Activated CD4-positive, alpha-beta T cell treated with anti-CD3 and anti-CD28 coated beads for 24 hours (primary cell): Measurements from ENCODE around the gene LMBRD2.

ENCODE experiments used
- DNase-seq, 2 donors: peaks; one replicate each; pipeline ENCODE4 v3.0.0-alpha.2; 2020; ENCODE audit warnings: low read depth in 2 of 2

Gene LMBRD2

DNA sequence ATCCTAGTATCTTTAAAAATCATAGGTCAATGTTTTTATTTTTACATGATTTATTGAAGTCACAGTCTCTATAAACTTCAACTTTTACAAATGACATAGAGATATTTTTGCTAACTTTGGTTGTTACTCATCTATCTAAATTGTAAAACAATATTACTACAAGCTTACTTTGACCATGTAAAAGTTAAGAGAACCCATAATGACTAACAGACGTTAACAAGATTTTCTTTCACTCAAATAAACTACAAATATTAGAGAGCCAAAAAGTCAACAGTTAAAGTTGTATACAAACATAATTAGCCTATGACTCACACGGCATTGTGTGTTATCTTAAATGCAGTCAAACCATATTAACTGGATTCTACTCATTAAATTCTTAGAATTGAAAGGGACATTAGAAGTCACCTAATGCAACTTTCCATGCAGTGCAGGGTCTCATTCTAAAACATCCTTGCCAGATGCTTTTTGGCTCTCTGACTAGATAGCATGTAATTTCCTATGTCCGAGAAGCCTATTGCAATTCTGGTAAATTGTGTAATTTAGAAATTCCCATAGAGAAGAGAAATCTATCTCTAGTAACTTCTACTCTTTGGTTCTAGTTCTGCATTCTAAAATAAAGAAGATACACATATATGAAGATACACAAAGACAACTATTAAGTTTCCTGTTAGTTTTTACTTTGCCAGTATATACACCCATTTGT is 42.8 kb downstream of the LMBRD2 start:
- no peak for DNase-seq

- no peak for DNase-seq
Measured at GRCh38 chr5:36105819-36106218, 45.9 kb downstream of the LMBRD2 start.

- DNase-seq: no peak
Measured at GRCh38 chr5:36099748-36100147, 51.9 kb downstream of the LMBRD2 start.

DNA sequence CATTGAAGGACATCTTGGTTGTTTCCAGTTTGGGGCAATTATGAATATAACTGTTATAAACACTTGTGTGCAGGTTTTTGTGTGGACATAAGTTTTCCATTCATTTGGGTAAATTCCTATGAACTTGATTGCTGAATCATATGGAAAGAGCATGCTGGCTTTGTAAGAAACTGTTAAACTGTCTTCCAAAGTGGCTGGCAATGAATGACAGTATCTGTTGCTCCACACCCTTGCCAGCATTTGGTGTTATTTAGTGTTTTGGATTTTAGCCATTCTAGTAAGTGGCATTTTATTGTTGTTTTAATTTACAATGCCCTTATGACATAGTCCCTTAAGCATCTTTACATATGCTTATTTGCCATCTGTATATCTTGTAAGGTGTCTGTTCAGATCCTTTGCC is 55.2 kb downstream of the LMBRD2 start:
- no peak for DNase-seq

DNA sequence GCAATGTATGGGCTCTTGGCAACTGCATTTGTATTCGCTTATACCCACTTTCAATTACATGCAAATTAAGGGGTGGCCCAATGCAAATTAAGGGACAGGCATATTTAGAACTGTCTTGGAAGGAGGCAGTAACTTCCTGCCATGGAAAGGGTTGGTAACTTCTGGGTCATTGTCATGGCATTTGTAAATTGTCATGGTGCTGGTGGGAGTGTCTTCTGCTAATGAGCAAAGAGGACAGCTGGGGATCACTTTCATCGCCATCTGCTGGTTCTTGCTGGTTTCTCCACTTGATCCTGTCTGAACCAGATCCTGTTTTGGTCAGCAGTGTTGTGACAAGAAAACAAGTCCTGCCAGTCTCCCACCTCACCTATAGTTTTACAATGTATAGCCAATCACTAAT is 61.7 kb downstream of the LMBRD2 start:
- DNase-seq: no peak

DNA sequence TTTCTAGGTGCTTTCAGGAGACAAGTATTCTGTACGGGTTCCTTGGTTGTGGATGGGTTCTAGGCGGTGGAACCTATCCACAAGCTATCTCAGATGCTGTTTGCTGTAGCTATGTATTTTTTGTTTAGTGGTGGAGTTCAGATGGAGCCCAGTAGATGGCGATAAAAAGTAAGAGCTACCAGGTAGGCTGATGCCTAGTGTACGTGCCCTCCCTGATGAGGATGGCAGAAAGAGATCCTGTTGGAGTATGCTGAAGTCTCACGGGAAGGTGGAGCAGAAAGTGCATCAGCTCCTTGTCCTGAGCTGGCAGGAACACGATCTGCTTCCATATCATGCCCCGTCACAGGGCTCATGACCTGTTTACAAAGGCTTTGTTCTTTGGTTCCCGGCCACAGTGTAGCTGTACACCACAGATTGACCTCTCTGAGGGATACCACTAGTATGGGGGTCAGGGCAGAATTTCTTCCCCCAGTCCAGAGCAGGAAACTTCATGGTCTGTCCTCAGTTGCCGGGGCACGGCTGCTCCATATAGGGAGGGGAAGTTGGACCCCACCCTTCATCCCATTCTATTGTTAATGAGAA is 72.4 kb downstream of the LMBRD2 start:
- peak in 1 of 2 donors; percentile 10 for DNase-seq

- DNase-seq: no peak
Measured at GRCh38 chr5:36078430-36078829, 73.3 kb downstream of the LMBRD2 start.

DNA sequence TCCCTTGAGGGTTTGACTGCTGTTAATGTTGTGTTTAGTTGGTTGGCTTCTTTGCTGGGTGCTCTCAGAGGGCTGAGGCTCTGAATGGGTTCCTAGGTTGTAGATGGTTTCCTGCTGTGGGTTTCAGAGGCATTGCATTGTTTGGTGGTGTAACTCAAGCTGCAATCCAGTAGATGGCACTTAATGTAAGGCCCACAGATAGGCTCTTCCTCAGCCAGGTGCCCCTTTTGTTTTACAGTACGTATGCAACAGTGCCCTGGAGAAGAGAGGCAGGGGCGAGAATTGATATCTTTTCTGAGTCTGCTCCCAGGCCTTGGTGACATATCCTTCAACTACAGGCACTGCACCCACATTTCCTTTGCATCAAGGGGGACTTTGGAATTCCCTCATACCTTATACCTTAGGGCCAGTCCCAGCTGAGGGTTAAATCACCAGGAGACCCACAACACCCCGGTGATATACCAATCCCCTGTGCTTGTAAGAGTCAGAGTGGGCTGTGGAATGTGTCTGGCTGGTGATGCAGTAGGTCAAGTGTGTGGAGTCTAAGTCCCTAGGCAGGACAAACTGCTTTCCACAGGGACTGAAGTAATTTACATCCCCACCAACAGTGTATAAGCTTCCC is 78.0 kb downstream of the LMBRD2 start:
- DNase-seq: no peak

DNA sequence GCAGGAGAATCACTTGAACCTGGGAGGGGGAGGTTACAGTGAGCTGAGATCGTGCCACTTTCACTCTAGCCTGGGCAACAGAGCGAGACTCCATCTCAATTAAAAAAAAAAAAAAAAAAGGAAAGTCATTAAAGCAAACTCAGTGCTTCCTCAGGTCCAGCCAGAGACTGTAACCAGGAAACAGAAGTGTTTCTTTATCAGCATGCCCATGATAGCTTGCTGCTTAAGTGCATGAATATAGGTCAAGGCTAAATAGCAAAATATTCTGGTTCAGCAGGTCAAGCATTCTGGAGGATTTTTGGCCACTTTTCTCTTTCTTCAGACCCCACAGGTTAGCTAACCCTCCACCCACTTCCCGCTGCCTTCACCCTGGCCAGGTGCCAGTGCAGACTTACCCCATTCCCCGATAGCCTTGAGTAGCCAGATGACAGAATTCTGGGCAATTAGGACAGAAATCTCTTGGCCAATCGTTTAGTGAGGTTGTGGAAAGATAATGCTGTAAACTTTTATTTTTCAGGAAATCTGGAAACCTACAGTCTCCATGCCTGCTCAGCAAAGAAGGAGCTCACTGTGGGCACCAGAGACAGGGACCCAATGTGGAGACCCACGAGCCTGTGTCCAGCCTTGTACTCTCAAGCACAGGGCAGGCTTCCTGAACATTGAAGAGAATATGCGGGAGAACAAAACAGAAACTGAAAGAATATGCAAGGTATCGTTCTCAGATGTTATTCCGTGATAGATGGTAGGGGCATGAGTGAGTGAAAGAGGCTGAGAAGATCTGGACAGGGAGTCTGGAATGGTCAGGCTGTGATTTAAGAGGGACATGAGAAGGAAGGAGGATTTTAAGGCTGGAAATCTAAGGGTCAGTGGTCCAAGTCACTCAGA is 80.8 kb downstream of the LMBRD2 start:
- no peak for DNase-seq

GRCh38 chr5:36068751-36069281 is 82.9 kb downstream of the LMBRD2 start:
- no peak for DNase-seq

GRCh38 chr5:36066540-36067210 is 85.0 kb downstream of the LMBRD2 start, which contains the start of gene UGT3A2:
UGT3A2 (minus strand) TSS chr5:36066882; CDS start chr5:36066789, 93 bp downstream.
- DNase-seq: no peak

- DNase-seq: no peak
Measured at GRCh38 chr5:36066001-36066539, 85.6 kb downstream of the LMBRD2 start.

DNA sequence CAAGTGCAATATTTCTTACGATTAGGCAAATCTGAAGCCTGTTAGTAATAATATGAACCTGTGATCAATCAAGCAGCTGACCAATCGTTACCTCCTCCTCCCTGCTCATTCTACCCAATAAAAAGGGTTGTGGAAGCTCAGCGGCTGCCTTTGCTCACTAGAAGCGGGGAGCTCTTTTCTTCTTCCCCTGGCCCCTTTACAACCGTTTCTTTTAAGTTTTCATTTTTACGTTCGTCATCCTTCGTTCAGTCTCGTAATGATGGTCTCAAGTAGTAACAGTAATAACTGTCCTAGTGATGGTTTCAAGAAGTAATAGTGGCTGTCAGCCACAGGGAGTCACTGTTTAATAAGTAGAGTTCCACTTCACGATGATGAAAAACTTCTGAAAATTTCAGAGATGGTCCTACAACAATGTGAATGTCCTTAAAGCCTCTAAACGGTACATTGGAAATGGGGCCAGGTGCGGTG is 91.2 kb downstream of the LMBRD2 start:
- DNase-seq: no peak

GRCh38 chr5:36059571-36060419 is 91.9 kb downstream of the LMBRD2 start:
- no peak for DNase-seq

DNA sequence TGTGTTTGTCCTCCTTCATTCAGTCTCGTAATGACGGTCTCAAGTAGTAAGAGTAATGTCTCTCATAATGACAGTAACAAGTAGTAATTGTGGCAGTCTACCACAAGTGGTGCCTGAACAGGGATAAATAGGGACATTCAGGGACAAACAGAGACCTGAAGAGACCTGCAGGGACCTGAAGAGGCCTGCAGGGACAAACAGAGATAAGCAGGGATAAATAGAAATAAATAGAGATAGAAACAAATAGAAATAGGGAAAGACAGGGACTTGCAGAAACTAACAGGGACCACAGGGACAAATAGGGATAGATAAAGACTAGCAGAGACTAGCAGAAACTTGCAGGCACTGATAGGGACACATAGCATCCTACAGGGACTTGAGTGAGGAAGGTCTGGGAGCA is 92.9 kb downstream of the LMBRD2 start:
- no peak for DNase-seq

- no peak for DNase-seq
Measured at GRCh38 chr5:36057386-36057785, 94.3 kb downstream of the LMBRD2 start.

- no peak for DNase-seq
Measured at GRCh38 chr5:36056422-36056821, 95.3 kb downstream of the LMBRD2 start.

DNA sequence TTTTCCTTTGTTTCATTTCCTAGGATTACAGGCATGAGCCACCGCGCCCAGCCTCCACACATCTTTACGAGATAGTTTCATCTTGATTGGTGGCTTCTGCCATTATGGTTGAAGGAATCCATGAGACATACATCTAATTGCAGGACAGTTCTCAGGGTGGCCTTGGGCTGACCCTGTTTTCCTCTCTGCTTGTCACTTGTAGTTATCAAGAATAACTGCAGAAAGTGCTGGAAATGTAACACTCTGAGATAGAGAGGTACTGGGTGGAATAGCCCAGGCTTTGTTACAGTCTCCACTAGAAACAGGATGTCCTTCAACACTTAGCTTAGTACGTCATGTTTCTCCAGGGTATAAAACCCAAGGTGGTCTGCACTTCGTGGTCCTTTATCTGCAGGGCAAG is 95.7 kb downstream of the LMBRD2 start:
- DNase-seq: no peak

GRCh38 chr5:36054647-36055046 is 97.0 kb downstream of the LMBRD2 start:
- DNase-seq: no peak

GRCh38 chr5:36052538-36052937 is 99.1 kb downstream of the LMBRD2 start:
- no peak for DNase-seq
